Mucosa of descending colon (tissue), 3 donors: ENCODE results near the gene RGL4. TPM values are rescaled to one million over a fixed set of nuclear protein-coding genes. Genes with fewer than 3 reads are reported as not detected.
A peak's percentile ranks its signal among the peaks of the same experiment; 100 is the strongest.

Experiments used
- ATAC-seq: fragments of 200-7000 bp; cut with Tn5 transposase; one replicate; pipeline ENCODE4 v1.9.1; 2020; ENCODE audit warnings: mild to moderate bottlenecking, moderate library complexity
- DNase-seq, 3 donors: peaks; one replicate each; pipeline ENCODE4 v3.0.0-alpha.2; 2020
- H3K36me3 ChIP-seq: fragments of 200-600 bp; one replicate; pipeline ENCODE4 v1.8.0; 2021; ENCODE audit warnings: low read depth, mild to moderate bottlenecking
- H3K4me1 ChIP-seq: fragments of 200-600 bp; one replicate; pipeline ENCODE4 v1.8.0; 2021; ENCODE audit warnings: low read depth, mild to moderate bottlenecking
- H3K4me3 ChIP-seq: fragments of 200-600 bp; one replicate; pipeline ENCODE4 v1.8.0; 2021; ENCODE audit warnings: mild to moderate bottlenecking
- H3K9me3 ChIP-seq: fragments of 200-600 bp; one replicate; pipeline ENCODE4 v1.8.0; 2021; ENCODE audit warnings: mild to moderate bottlenecking
- CTCF ChIP-seq: fragments of 200-600 bp; IDR thresholded peaks from one replicate; pipeline ENCODE4 v1.8.0; 2022; ENCODE audit warnings: antibody characterized with exemption, mild to moderate bottlenecking
- intact Hi-C, 2 donors: fragments of 100-400 bp; cut with DNase I in 1 of 2; cut with micrococcal nuclease in 1 of 2; formaldehyde crosslinking; loops; one replicate each; pipeline versions ENCODE4 v1.11.0 to v1.11.1; 2022; cut with DNase I, micrococcal nuclease
- total RNA-seq, 3 donors: library from RNA; stranded (reverse); fragmentation: NEBNext Ultra II Directional in 2 of 3; extraction: Animal tissue kit (Norgen Biotek cat#: 25700) in 2 of 3; gene quantifications; one replicate each; pipeline versions ENCODE4 v1.2.1 to v1.2.4, GENCODE V29; 2021 to 2023
- donor health status: DM: no; HTN: no; CAD: no; lungs with moderate emphysema.
- donor health status: DM: no; HTN: no; CAD: no.
- donor health status: DM: no; HTN: yes; CAD: no.

RGL4 gene
- total RNA-seq, 3 donors from 2014 or later: 0.29 to 0.34 TPM; not detected in 1

DNA sequence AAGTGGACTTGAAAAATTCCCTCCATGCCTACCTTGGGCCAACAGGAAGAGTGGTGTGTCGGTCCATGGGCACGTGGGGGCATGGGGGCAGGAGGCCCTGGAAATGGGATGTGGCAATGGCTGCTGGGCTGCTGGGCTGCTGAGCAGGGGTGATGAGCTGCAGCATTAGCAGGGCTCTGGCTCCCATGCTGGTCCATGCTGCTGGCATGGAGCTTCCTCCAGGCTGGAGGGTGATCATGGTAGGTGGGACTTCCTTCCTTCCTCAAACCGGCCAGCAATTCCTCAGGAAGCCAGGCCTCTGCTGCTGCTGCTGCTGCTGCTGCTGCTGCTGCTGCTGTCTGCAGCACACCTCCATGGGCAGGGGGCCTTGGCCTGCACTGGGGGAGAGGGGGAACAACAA lies 4.3 kb downstream of the RGL4 start:
- TF ChIP-seq CTCF: no peak
- no peak for ATAC-seq
- no peaks in the 10 kb centered on the region for H3K4me1 ChIP-seq
- H3K9me3 ChIP-seq: no peaks in the 10 kb centered on the region
- intact Hi-C loops: no loop called here
- H3K36me3 ChIP-seq: no peaks in the 10 kb centered on the region
- H3K4me3 ChIP-seq: no peak overlapping the region
- DNase-seq: no peak

- H3K4me1 ChIP-seq: no peaks in the 10 kb centered on the region
- H3K4me3 ChIP-seq: no peak overlapping the region
- no peaks in the 10 kb centered on the region for H3K9me3 ChIP-seq
- no peaks in the 10 kb centered on the region for H3K36me3 ChIP-seq
- ATAC-seq: no peak
- TF ChIP-seq CTCF: no peak
- DNase-seq: no peak
- intact Hi-C loops: no loop called here
These were observed 4.9 kb downstream of the RGL4 start for GRCh38 chr22:23695571-23696325.

GRCh38 chr22:23696326-23696851 lies 5.6 kb downstream of the RGL4 start:
- DNase-seq: peak in 2 of 3 donors; percentile 52 to 74

GRCh38 chr22:23697031-23697970 lies 6.5 kb downstream of the RGL4 start:
- no peak for ATAC-seq
- no peaks in the 10 kb centered on the region for H3K36me3 ChIP-seq

More at GRCh38 chr22:23696326-23696851, 5.6 kb downstream of the RGL4 start:
- Histone ChIP-seq H3K9me3 (no peaks in the 10 kb centered on the region), H3K4me1 (no peaks in the 10 kb centered on the region), H3K36me3 (no peaks in the 10 kb centered on the region), H3K4me3 (no peak overlapping the region)
- ATAC-seq: peak; percentile 91
- no peak for TF ChIP-seq CTCF
- intact Hi-C loops: no loop called here

More at GRCh38 chr22:23697031-23697970, 6.5 kb downstream of the RGL4 start:
- intact Hi-C loops: no loop called here
- Histone ChIP-seq H3K4me1 (no peaks in the 10 kb centered on the region), H3K9me3 (no peaks in the 10 kb centered on the region), H3K4me3 (no peak overlapping the region)
- TF ChIP-seq CTCF: no peak
- no peak for DNase-seq
